Fibroblast of lung (primary cell): Measurements from ENCODE around the gene FHAD1. TPM values are rescaled to one million over a fixed set of nuclear protein-coding genes. Genes with fewer than 3 reads are reported as not detected.
"Not testable (repeated sequence)": the region's sequence is repeated elsewhere in the genome, so short reads cannot be mapped to it uniquely, and the experiment has no call there.

Experiments used
- DNase-seq, 2 donors: peaks; one replicate each; pipeline versions ENCODE4 v3.0.0 to v3.0.0-alpha.2; 2010; ENCODE audit warnings: low read depth in 2 of 2
- H2AFZ ChIP-seq: 2 replicates; pipeline ENCODE4 v1.5.1; 2012; ENCODE audit warnings: low read length, control low read depth, inconsistent platforms
- H3K27ac ChIP-seq: 2 replicates; pipeline ENCODE4 v1.5.1; 2011; ENCODE audit warnings: low read length, control low read depth; ENCODE audit not compliant: insufficient read depth
- H3K27me3 ChIP-seq: 2 replicates; pipeline ENCODE4 v1.5.1; 2011; ENCODE audit warnings: mild to moderate bottlenecking, low read length; ENCODE audit not compliant: control insufficient read depth, insufficient read depth
- H3K36me3 ChIP-seq: 2 replicates; pipeline ENCODE4 v1.5.1; 2011; ENCODE audit warnings: low read length; ENCODE audit not compliant: control insufficient read depth, insufficient read depth
- H3K4me1 ChIP-seq: 2 replicates; pipeline ENCODE4 v1.5.1; 2011; ENCODE audit warnings: low read length; ENCODE audit not compliant: control insufficient read depth, insufficient read depth; ENCODE audit errors: extremely low read depth
- H3K4me2 ChIP-seq: 2 replicates; pipeline ENCODE4 v1.5.1; 2011; ENCODE audit warnings: low read length, control low read depth; ENCODE audit not compliant: insufficient read depth; ENCODE audit errors: extremely low read depth
- H3K4me3 ChIP-seq, 4 experiments: fragments of 200-600 bp in 1 of 4; sonication (generic) in 1 of 4; replicated peaks in 1 of 4; 2 replicates each; pipeline ENCODE4 v1.5.1; 2011 to 2016; ENCODE audit warnings: low read length in 4 of 4, low read depth in 3 of 4, mild to moderate bottlenecking in 3 of 4, control low read depth in 2 of 4, inconsistent platforms in 1 of 4, mixed read lengths in 1 of 4; ENCODE audit not compliant: insufficient read depth in 1 of 4; ENCODE audit errors: control extremely low read depth in 1 of 4
- H3K79me2 ChIP-seq: 2 replicates; pipeline ENCODE4 v1.5.1; 2012; ENCODE audit warnings: mild to moderate bottlenecking, low read length, inconsistent platforms; ENCODE audit not compliant: control insufficient read depth, insufficient read depth
- H3K9ac ChIP-seq: 2 replicates; pipeline ENCODE4 v1.5.1; 2011; ENCODE audit warnings: mild to moderate bottlenecking, low read length, control low read depth; ENCODE audit not compliant: insufficient read depth
- H3K9me3 ChIP-seq: 2 replicates; pipeline ENCODE4 v1.5.1; 2012; ENCODE audit warnings: low read depth, low read length; ENCODE audit not compliant: control insufficient read depth, insufficient read depth
- H4K20me1 ChIP-seq: 2 replicates; pipeline ENCODE4 v1.5.1; 2011; ENCODE audit warnings: low read length; ENCODE audit not compliant: control insufficient read depth, insufficient read depth; ENCODE audit errors: extremely low read depth
- CTCF ChIP-seq, 2 donors: IDR thresholded peaks in 1 of 2; conservative IDR thresholded peaks in 1 of 2; 1 replicate in 1 of 2; 2 replicates in 1 of 2; pipeline ENCODE4 v1.5.1; 2011 to 2012; ENCODE audit warnings: low read length in 2 of 2, control low read depth in 1 of 2, inconsistent platforms in 1 of 2, low read depth in 1 of 2, mild to moderate bottlenecking in 1 of 2
- EZH2 ChIP-seq: IDR thresholded peaks from 2 replicates; pipeline ENCODE4 v1.5.1; 2012; ENCODE audit warnings: low read length, control low read depth, mild to moderate bottlenecking; ENCODE audit errors: missing control alignments
- polyA plus RNA-seq, 2 donors: library from polyadenylated mRNA; depleted of rRNA in 1 of 2; stranded (reverse) in 1 of 2; unstranded in 1 of 2; fragments of >200 nt; gene quantifications; 2 replicates each; pipeline ENCODE4 v1.2.1, GENCODE V29; 2011 to 2012; ENCODE audit warnings: missing spikeins in 1 of 2
- total RNA-seq: library from RNA; depleted of rRNA; stranded (reverse); fragments of >200 nt; gene quantifications from 2 replicates; pipeline ENCODE4 v1.2.1, GENCODE V29; 2014

FHAD1 gene
- total and polyA plus RNA-seq, 2 donors (not counting 1 experiment from before 2014, with no cell fraction given): 0.09 to 0.66 TPM

GRCh38 chr1:15425958-15426357 lies 178.9 kb downstream of the FHAD1 start:
- DNase-seq: no peak
- no peak overlapping the region for H2AFZ ChIP-seq
- no peaks in the 10 kb centered on the region for H4K20me1 ChIP-seq
- TF ChIP-seq EZH2 (no peak), CTCF (conservative IDR thresholded peaks at IDR 0.05 in 1 of 2, IDR thresholded peaks at IDR 0.05 in 1 of 2; ENCODE audit: low read depth in 1 of 2, low read length in 2 of 2) (no peak)
- H3K9me3 ChIP-seq: no peaks in the 10 kb centered on the region
- H3K4me2 ChIP-seq: no peak overlapping the region
- peaks cover 3% of the 10 kb centered on the region for H3K4me1 ChIP-seq
- H3K9ac ChIP-seq: no peak overlapping the region
- peaks cover 4% of the 10 kb centered on the region for H3K79me2 ChIP-seq
- peaks cover 2% of the 10 kb centered on the region for H3K36me3 ChIP-seq
- H3K4me3 ChIP-seq: no peak overlapping the region
- H3K27ac ChIP-seq: no peak overlapping the region
- H3K27me3 ChIP-seq: no peaks in the 10 kb centered on the region

- H3K4me3 ChIP-seq: no peak overlapping the region
- peaks cover 1% of the 10 kb centered on the region for H3K79me2 ChIP-seq
- TF ChIP-seq EZH2 (no peak), CTCF (conservative IDR thresholded peaks at IDR 0.05 in 1 of 2, IDR thresholded peaks at IDR 0.05 in 1 of 2; ENCODE audit: low read depth in 1 of 2, low read length in 2 of 2) (peak; percentile 18 to 28)
- H2AFZ ChIP-seq: no peak overlapping the region
- no peaks in the 10 kb centered on the region for H3K27me3 ChIP-seq
- H3K9me3 ChIP-seq: no peaks in the 10 kb centered on the region
- peaks cover 2% of the 10 kb centered on the region for H3K36me3 ChIP-seq
- H3K9ac ChIP-seq: no peak overlapping the region
- peak overlapping the region; percentile 34 for H3K27ac ChIP-seq
- H3K4me2 ChIP-seq: no peak overlapping the region
- peaks cover 3% of the 10 kb centered on the region for H3K4me1 ChIP-seq
- peak; percentile 69 to 74 for DNase-seq
- no peaks in the 10 kb centered on the region for H4K20me1 ChIP-seq
Measured at GRCh38 chr1:15426492-15427279, 179.7 kb downstream of the FHAD1 start.

GRCh38 chr1:15427280-15427666 lies 180.2 kb downstream of the FHAD1 start:
- H3K4me3 ChIP-seq: no peak overlapping the region
- DNase-seq: no peak
- H2AFZ ChIP-seq: no peak overlapping the region
- TF ChIP-seq EZH2 (no peak), CTCF (conservative IDR thresholded peaks at IDR 0.05 in 1 of 2, IDR thresholded peaks at IDR 0.05 in 1 of 2; ENCODE audit: low read depth in 1 of 2, low read length in 2 of 2) (no peak)
- H3K9ac ChIP-seq: no peak overlapping the region
- peaks cover 3% of the 10 kb centered on the region for H3K4me1 ChIP-seq
- H4K20me1 ChIP-seq: no peaks in the 10 kb centered on the region
- no peaks in the 10 kb centered on the region for H3K9me3 ChIP-seq
- H3K4me2 ChIP-seq: no peak overlapping the region
- no peaks in the 10 kb centered on the region for H3K79me2 ChIP-seq
- no peaks in the 10 kb centered on the region for H3K27me3 ChIP-seq
- peaks cover 2% of the 10 kb centered on the region for H3K36me3 ChIP-seq
- H3K27ac ChIP-seq: peak overlapping the region; percentile 34

- not testable (repeated sequence) for DNase-seq, H3K36me3 ChIP-seq, H4K20me1 ChIP-seq, H2AFZ ChIP-seq, H3K4me2 ChIP-seq, H3K27ac ChIP-seq, H3K9ac ChIP-seq, H3K27me3 ChIP-seq, H3K9me3 ChIP-seq, H3K79me2 ChIP-seq, H3K4me3 ChIP-seq
- H3K4me1 ChIP-seq: peaks cover 11% of the 10 kb centered on the region
Measured at GRCh38 chr1:15428252-15428651, 181.2 kb downstream of the FHAD1 start.
